Psoas muscle (tissue), 8 donors: ENCODE measurements around the gene CDKAL1. TPM values are rescaled to one million over a fixed set of nuclear protein-coding genes. Genes with fewer than 3 reads are reported as not detected.

Source experiments
- ATAC-seq, 4 donors: fragments of 200-7000 bp; cut with Tn5 transposase; one replicate each; pipeline ENCODE4 v1.9.1; 2020; ENCODE audit warnings: moderate library complexity in 3 of 4, mild to moderate bottlenecking in 2 of 4
- DNase-seq, 2 donors: peaks; one replicate each; pipeline ENCODE4 v3.0.0-alpha.2; 2020
- H3K27ac ChIP-seq: fragments of 200-600 bp; one replicate; pipeline ENCODE4 v1.8.0; 2022
- H3K27me3 ChIP-seq, 3 donors: fragments of 200-600 bp in 1 of 3; one replicate each; pipeline versions ENCODE4 v1.6.1 to v1.8.0; 2013 to 2022; ENCODE audit warnings: low read length in 2 of 3, mild to moderate bottlenecking in 2 of 3, moderate library complexity in 1 of 3; ENCODE audit not compliant: insufficient read depth in 3 of 3
- H3K36me3 ChIP-seq, 2 donors: fragments of 200-600 bp in 1 of 2; one replicate each; pipeline versions ENCODE4 v1.6.1 to v1.8.0; 2013 to 2022; ENCODE audit warnings: low read depth in 1 of 2, mild to moderate bottlenecking in 1 of 2, moderate library complexity in 1 of 2; ENCODE audit not compliant: insufficient read depth in 1 of 2
- H3K4me1 ChIP-seq: fragments of 200-600 bp; one replicate; pipeline ENCODE4 v1.8.0; 2022
- H3K4me3 ChIP-seq: fragments of 200-600 bp; one replicate; pipeline ENCODE4 v1.8.0; 2022; ENCODE audit warnings: mild to moderate bottlenecking
- H3K9me3 ChIP-seq: fragments of 200-600 bp; one replicate; pipeline ENCODE4 v1.8.0; 2022
- CTCF ChIP-seq: fragments of 200-600 bp; IDR thresholded peaks from one replicate; pipeline ENCODE4 v1.8.0; 2022; ENCODE audit warnings: antibody characterized with exemption
- WGBS, 3 donors: extraction: QIAGEN DNeasy Blood & Tissue Kit; methylation state at CpG; one replicate each; pipeline versions ENCODE4 v1.1.6 to v1.1.7; 2013; 5-methylcytosine and 5-hydroxymethylcytosine counted together
- intact Hi-C, 2 donors: fragments of 100-400 bp; cut with DNase I; formaldehyde crosslinking; loops; one replicate each; pipeline versions ENCODE4 v1.11.0 to v1.14.2; 2022
- polyA plus RNA-seq, 3 donors: library from polyadenylated mRNA; stranded (reverse); fragments of 200-250 nt; gene quantifications; one replicate each; pipeline ENCODE4 v1.2.3, GENCODE V29; 2013
- total RNA-seq, 4 donors: library from RNA; stranded (reverse); fragmentation: NEBNext Ultra II Directional in 2 of 4; extraction: Animal tissue kit (Norgen Biotek cat#: 25700) in 2 of 4; gene quantifications; one replicate each; pipeline versions ENCODE4 v1.2.1 to v1.2.4, GENCODE V29; 2021 to 2023
- donor health status: healthy with polysubstance abuse.
- donor health status: DM: no; HTN: no; CAD: no; lungs with moderate emphysema.
- donor health status: Bipolar disorder and iron deficiency.
- donor health status: healthy.
- donor health status: DM: yes; HTN: yes; CAD: no.
- donor health status: DM: no; HTN: no; CAD: no.
- donor health status: DM: no; HTN: no; CAD: no.
- donor health status: DM: yes; HTN: yes; CAD: no.

Gene CDKAL1
- total and polyA plus RNA-seq, 7 donors: 4.5 to 16.1 (median 12.9) TPM

GRCh38 chr6:20879121-20879520 is 344.9 kb downstream of the CDKAL1 start:
- H3K4me1 ChIP-seq: peaks cover 4% of the 10 kb centered on the region
- H3K27ac ChIP-seq: no peak overlapping the region
- H3K27me3 ChIP-seq: no peaks in the 10 kb centered on the region
- 95 to 99% (median 96%) methylated on average over 1 of the region's 1 CpG for WGBS, 3 donors
- no peak for TF ChIP-seq CTCF
- no peaks in the 10 kb centered on the region for H3K36me3 ChIP-seq
- no peak for DNase-seq
- H3K9me3 ChIP-seq: no peaks in the 10 kb centered on the region
- ATAC-seq: no peak
- intact Hi-C loops: no loop called here
- H3K4me3 ChIP-seq: no peak overlapping the region

- Histone ChIP-seq H3K27me3 (no peaks in the 10 kb centered on the region), H3K4me3 (no peak overlapping the region), H3K4me1 (peaks cover 4% of the 10 kb centered on the region), H3K27ac (no peak overlapping the region), H3K9me3 (peaks cover 1% of the 10 kb centered on the region), H3K36me3 (no peaks in the 10 kb centered on the region)
- DNase-seq (no peak), ATAC-seq (no peak)
- no peak for TF ChIP-seq CTCF
- 17 to 38% (median 19%) methylated on average over 1 of the region's 1 CpG for WGBS, 3 donors
- intact Hi-C loops: no loop called here
Observed at GRCh38 chr6:20879526-20879925, 345.3 kb downstream of the CDKAL1 start.

GRCh38 chr6:20881365-20881764 is 347.1 kb downstream of the CDKAL1 start:
- DNase-seq (no peak), ATAC-seq (no peak)
- intact Hi-C loops: no loop called here
- Histone ChIP-seq H3K27me3 (no peaks in the 10 kb centered on the region), H3K27ac (no peak overlapping the region), H3K4me1 (no peaks in the 10 kb centered on the region), H3K36me3 (no peaks in the 10 kb centered on the region), H3K9me3 (peaks cover 9% of the 10 kb centered on the region), H3K4me3 (no peak overlapping the region)
- 97 to 98% (median 97%) methylated on average over 1 of the region's 1 CpG for WGBS, 3 donors
- TF ChIP-seq CTCF: no peak

- 95 to 99% (median 98%) methylated on average over 5 of the region's 5 CpGs for WGBS, 3 donors
- DNase-seq (no peak), ATAC-seq (no peak)
- Histone ChIP-seq H3K36me3 (no peaks in the 10 kb centered on the region), H3K4me1 (no peaks in the 10 kb centered on the region), H3K4me3 (no peak overlapping the region), H3K27ac (no peak overlapping the region), H3K27me3 (no peaks in the 10 kb centered on the region), H3K9me3 (peaks cover 9% of the 10 kb centered on the region)
- intact Hi-C loops: no loop called here
- TF ChIP-seq CTCF: no peak
Observed at GRCh38 chr6:20882014-20882413, 347.8 kb downstream of the CDKAL1 start.

GRCh38 chr6:20885076-20885475 is 350.8 kb downstream of the CDKAL1 start:
- Histone ChIP-seq H3K4me1 (no peaks in the 10 kb centered on the region), H3K27me3 (no peaks in the 10 kb centered on the region), H3K36me3 (no peaks in the 10 kb centered on the region), H3K9me3 (peaks cover 9% of the 10 kb centered on the region), H3K4me3 (no peak overlapping the region), H3K27ac (no peak overlapping the region)
- TF ChIP-seq CTCF: no peak
- WGBS, 3 donors: 97 to 98% (median 98%) methylated on average over 2 of the region's 2 CpGs
- intact Hi-C loops: no loop called here
- no peak for ATAC-seq
- no peak for DNase-seq
